Body of pancreas (tissue), 4 donors: ENCODE measurements around the gene TGFB1.

ENCODE experiments used
- CTCF ChIP-seq, 7 experiments: fragments of 450-650 bp in 4 of 7; fragments of 200-600 bp in 3 of 7; sonication (generic) in 3 of 7; IDR thresholded peaks; one replicate each; pipeline ENCODE4 v1.5.1; 2016 to 2019; ENCODE audit warnings: antibody characterized with exemption in 7 of 7
- POLR2A ChIP-seq, 3 donors: fragments of 450-650 bp; IDR thresholded peaks; one replicate each; pipeline ENCODE4 v1.6.1; 2016; ENCODE audit warnings: antibody characterized with exemption in 3 of 3, mild to moderate bottlenecking in 2 of 3

- TF ChIP-seq CTCF (IDR thresholded peaks at IDR 0.05) (no peak), POLR2A (IDR thresholded peaks at IDR 0.05) (no peak)
These were observed 18.9 kb downstream of the TGFB1 start for GRCh38 chr19:41334793-41335192.
